ENCODE results near the gene SPDEF. TPM values are rescaled to one million over a fixed set of nuclear protein-coding genes. Genes with fewer than 3 reads are reported as not detected.

Gene SPDEF
- total RNA-seq, 1 experiment from 2014 or later: not detected

Other genes with a start within 250 kb of the SPDEF start
- 32.0 and 34.6 TPM in 2 replicates for gene NUDT3, start 163.7 kb downstream of the SPDEF start, total RNA-seq (2014; rRNA removed; shearing (Covaris generic))
- gene RPS10, start 130.3 kb downstream of the SPDEF start, total RNA-seq (2014; rRNA removed; shearing (Covaris generic)): 2,553 and 2,938 TPM in 2 replicates
- gene PACSIN1, start 90.3 kb downstream of the SPDEF start, total RNA-seq (2014; rRNA removed; shearing (Covaris generic)): not detected in 2 replicates
- gene ILRUN, start 140.4 kb upstream of the SPDEF start, total RNA-seq (2014; rRNA removed; shearing (Covaris generic)): 34.7 and 37.5 TPM in 2 replicates
- 138 and 139 TPM in 2 replicates for gene SNRPC, start 201.2 kb upstream of the SPDEF start, total RNA-seq (2014; rRNA removed; shearing (Covaris generic))
- 10.6 and 11.0 TPM in 2 replicates for gene BLTP3A, start 235.8 kb upstream of the SPDEF start, total RNA-seq (2014; rRNA removed; shearing (Covaris generic))

Measured in SK-MEL-5 (cell line).